ENCODE data around the gene MAMDC4. TPM values are rescaled to one million over a fixed set of nuclear protein-coding genes. Genes with fewer than 3 reads are reported as not detected.
A peak's percentile ranks its signal among the peaks of the same experiment; 100 is the strongest.

Gene MAMDC4
- total and polyA plus RNA-seq, 2 of the 13 experiments (the other 11 are each of a cell fraction or from before 2014, with no cell fraction given): 6.0 to 6.8 TPM

DNA sequence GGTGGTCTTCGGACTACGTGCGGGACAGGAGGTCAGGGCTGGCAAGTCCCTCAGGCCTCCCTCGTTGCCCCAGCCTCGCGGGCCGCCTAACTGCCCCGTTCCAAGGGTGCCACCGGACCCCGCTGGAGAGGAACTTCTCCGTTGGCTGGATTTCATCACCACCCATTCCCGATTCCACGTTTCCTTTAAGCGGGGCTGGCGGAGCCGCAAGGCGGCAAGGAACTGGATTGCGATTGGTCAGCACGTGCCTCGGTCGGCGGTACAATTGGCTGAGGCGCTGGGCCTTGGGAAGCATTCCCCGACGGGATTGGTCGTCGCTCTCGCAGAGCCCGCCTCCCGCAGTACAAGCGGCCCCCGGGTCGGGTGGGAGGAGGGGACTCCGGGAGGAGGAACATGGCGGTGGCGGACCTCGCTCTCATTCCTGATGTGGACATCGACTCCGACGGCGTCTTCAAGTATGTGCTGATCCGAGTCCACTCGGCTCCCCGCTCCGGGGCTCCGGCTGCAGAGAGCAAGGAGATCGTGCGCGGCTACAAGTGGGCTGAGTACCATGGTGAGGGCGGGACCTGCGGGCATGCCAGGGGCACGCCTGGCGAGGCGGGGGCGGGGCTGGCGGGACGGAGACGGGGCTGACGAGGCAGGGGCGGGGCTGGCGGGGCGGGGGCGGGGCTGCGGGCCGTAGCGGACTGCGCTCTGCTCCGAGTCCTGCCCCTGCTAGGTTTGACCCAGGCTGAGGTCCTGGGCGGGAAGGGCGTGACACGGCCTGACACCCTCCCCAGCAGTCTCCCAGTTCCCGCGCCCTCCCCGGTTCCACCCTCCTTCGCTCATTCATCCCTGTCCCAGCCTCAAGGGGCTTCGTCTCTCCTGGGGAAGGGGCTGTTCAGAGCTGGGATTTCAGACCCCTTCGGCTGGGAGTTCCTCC lies 2.8 kb upstream of the MAMDC4 start, which contains the start of gene PHPT1 (continued):
- TF ChIP-seq, protein P1, sequence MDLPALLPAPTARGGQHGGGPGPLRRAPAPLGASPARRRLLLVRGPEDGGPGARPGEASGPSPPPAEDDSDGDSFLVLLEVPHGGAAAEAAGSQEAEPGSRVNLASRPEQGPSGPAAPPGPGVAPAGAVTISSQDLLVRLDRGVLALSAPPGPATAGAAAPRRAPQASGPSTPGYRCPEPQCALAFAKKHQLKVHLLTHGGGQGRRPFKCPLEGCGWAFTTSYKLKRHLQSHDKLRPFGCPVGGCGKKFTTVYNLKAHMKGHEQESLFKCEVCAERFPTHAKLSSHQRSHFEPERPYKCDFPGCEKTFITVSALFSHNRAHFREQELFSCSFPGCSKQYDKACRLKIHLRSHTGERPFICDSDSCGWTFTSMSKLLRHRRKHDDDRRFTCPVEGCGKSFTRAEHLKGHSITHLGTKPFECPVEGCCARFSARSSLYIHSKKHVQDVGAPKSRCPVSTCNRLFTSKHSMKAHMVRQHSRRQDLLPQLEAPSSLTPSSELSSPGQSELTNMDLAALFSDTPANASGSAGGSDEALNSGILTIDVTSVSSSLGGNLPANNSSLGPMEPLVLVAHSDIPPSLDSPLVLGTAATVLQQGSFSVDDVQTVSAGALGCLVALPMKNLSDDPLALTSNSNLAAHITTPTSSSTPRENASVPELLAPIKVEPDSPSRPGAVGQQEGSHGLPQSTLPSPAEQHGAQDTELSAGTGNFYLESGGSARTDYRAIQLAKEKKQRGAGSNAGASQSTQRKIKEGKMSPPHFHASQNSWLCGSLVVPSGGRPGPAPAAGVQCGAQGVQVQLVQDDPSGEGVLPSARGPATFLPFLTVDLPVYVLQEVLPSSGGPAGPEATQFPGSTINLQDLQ (CRISPR knock-in tag; IDR thresholded peaks at IDR 0.05): 0 out of 2 replicates have a peak, but pooled peaks have one; percentile 51
- TF ChIP-seq ZNF550 (CRISPR knock-in tag; IDR thresholded peaks at IDR 0.05; ENCODE audit: borderline replicate concordance): no peak
- no peak for TF ChIP-seq ZNF557 (CRISPR knock-in tag; IDR thresholded peaks at IDR 0.05)
- peak; percentile 66 for TF ChIP-seq KAT8 (CRISPR knock-in tag; IDR thresholded peaks at IDR 0.05)
- TF ChIP-seq PAWR (CRISPR knock-in tag; IDR thresholded peaks at IDR 0.05; ENCODE audit: borderline replicate concordance): no peak
- no peak; the same call in 1 of the 2 replicates for TF ChIP-seq ZNF674 (CRISPR knock-in tag; IDR thresholded peaks at IDR 0.05; ENCODE audit: low read depth)
- TF ChIP-seq, protein P2, sequence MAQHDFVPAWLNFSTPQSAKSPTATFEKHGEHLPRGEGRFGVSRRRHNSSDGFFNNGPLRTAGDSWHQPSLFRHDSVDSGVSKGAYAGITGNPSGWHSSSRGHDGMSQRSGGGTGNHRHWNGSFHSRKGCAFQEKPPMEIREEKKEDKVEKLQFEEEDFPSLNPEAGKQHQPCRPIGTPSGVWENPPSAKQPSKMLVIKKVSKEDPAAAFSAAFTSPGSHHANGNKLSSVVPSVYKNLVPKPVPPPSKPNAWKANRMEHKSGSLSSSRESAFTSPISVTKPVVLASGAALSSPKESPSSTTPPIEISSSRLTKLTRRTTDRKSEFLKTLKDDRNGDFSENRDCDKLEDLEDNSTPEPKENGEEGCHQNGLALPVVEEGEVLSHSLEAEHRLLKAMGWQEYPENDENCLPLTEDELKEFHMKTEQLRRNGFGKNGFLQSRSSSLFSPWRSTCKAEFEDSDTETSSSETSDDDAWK (CRISPR knock-in tag; IDR thresholded peaks at IDR 0.05): no peak
- TF ChIP-seq ARID2 (CRISPR knock-in tag; IDR thresholded peaks at IDR 0.05; ENCODE audit: borderline replicate concordance): peak; percentile 67; the same call in 1 of the 2 replicates
- no peak for TF ChIP-seq MTF1 (CRISPR knock-in tag; IDR thresholded peaks at IDR 0.05)
- no peak for TF ChIP-seq NFATC3 (CRISPR knock-in tag; IDR thresholded peaks at IDR 0.05)
- TF ChIP-seq AGO1 (IDR thresholded peaks at IDR 0.05; ENCODE audit: low read depth, low read length, poor library complexity, severe bottlenecking): peak; percentile 98
- peak; percentile 34 for TF ChIP-seq IKZF4 (CRISPR knock-in tag; IDR thresholded peaks at IDR 0.05; ENCODE audit: borderline replicate concordance, low read depth, not compliant biosample characterization)
- TF ChIP-seq, protein P3, sequence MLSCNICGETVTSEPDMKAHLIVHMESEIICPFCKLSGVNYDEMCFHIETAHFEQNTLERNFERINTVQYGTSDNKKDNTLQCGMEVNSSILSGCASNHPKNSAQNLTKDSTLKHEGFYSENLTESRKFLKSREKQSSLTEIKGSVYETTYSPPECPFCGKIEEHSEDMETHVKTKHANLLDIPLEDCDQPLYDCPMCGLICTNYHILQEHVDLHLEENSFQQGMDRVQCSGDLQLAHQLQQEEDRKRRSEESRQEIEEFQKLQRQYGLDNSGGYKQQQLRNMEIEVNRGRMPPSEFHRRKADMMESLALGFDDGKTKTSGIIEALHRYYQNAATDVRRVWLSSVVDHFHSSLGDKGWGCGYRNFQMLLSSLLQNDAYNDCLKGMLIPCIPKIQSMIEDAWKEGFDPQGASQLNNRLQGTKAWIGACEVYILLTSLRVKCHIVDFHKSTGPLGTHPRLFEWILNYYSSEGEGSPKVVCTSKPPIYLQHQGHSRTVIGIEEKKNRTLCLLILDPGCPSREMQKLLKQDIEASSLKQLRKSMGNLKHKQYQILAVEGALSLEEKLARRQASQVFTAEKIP (CRISPR knock-in tag; IDR thresholded peaks at IDR 0.05; ENCODE audit: borderline replicate concordance): no peak
- TF ChIP-seq ERF (CRISPR knock-in tag; IDR thresholded peaks at IDR 0.05): peak; percentile 90
- no peak for TF ChIP-seq MBD4 (IDR thresholded peaks at IDR 0.05; ENCODE audit: borderline replicate concordance, low read length)
- TF ChIP-seq, protein P4, sequence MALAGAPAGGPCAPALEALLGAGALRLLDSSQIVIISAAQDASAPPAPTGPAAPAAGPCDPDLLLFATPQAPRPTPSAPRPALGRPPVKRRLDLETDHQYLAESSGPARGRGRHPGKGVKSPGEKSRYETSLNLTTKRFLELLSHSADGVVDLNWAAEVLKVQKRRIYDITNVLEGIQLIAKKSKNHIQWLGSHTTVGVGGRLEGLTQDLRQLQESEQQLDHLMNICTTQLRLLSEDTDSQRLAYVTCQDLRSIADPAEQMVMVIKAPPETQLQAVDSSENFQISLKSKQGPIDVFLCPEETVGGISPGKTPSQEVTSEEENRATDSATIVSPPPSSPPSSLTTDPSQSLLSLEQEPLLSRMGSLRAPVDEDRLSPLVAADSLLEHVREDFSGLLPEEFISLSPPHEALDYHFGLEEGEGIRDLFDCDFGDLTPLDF (CRISPR knock-in tag; IDR thresholded peaks at IDR 0.05): peak; percentile 86
